H1 (cell line): ENCODE results near the gene PTPN18. TPM values are rescaled to one million over a fixed set of nuclear protein-coding genes. Genes with fewer than 3 reads are reported as not detected.

Experiments
- ASH2L ChIP-seq: fragments of 200-600, 300-600 bp; sonication (generic); IDR thresholded peaks from one replicate; pipeline ENCODE4 v1.7.1; 2017; ENCODE audit warnings: low read length
- BRCA1 ChIP-seq: IDR thresholded peaks from 2 replicates; pipeline ENCODE4 v1.6.1; 2012; ENCODE audit warnings: low read depth, low read length, improper control_type of control experiment
- CTCF ChIP-seq, 3 experiments: IDR thresholded peaks; 1 replicate in 2 of 3; 2 replicates in 1 of 3; pipeline versions ENCODE4 v1.5.1 to v1.6.1; 2011; ENCODE audit warnings: low read length in 3 of 3, mild to moderate bottlenecking in 3 of 3, inconsistent platforms in 2 of 3, low read depth in 1 of 3, moderate library complexity in 1 of 3; ENCODE audit not compliant: insufficient read depth in 1 of 3; ENCODE audit errors: control extremely low read depth in 1 of 3
- GTF2F1 ChIP-seq: IDR thresholded peaks from 2 replicates; pipeline ENCODE4 v1.6.1; 2012; ENCODE audit warnings: low read depth, low read length, improper control_type of control experiment, borderline replicate concordance
- HDAC6 ChIP-seq: IDR thresholded peaks from one replicate; pipeline ENCODE4 v1.7.1; 2012; ENCODE audit warnings: low read depth, mild to moderate bottlenecking, inconsistent platforms, low read length, moderate library complexity
- KDM4A ChIP-seq: IDR thresholded peaks from one replicate; pipeline ENCODE4 v1.7.1; 2012; ENCODE audit warnings: low read depth, mild to moderate bottlenecking, moderate library complexity, low read length, inconsistent platforms; ENCODE audit not compliant: severe bottlenecking
- NANOG ChIP-seq: IDR thresholded peaks from 2 replicates; pipeline ENCODE4 v1.6.1; 2011; ENCODE audit warnings: low read length, low read depth, mild to moderate bottlenecking, inconsistent platforms; ENCODE audit not compliant: insufficient read depth, poor library complexity, severe bottlenecking
- PHF8 ChIP-seq: fragments of 200-600 bp; sonication (generic); conservative IDR thresholded peaks from 2 replicates; pipeline ENCODE4 v1.7.1; 2012; ENCODE audit warnings: low read depth, mild to moderate bottlenecking, inconsistent platforms, low read length, moderate library complexity
- POLR2A ChIP-seq, 2 experiments: IDR thresholded peaks; 1 replicate in 1 of 2; 2 replicates in 1 of 2; pipeline ENCODE4 v1.6.1; 2011; ENCODE audit warnings: low read depth in 2 of 2, low read length in 2 of 2, mild to moderate bottlenecking in 2 of 2; ENCODE audit errors: control extremely low read depth in 1 of 2
- POLR2AphosphoS5 ChIP-seq: IDR thresholded peaks from 2 replicates; pipeline ENCODE4 v1.6.1; 2011; ENCODE audit warnings: low read depth, low read length
- RAD21 ChIP-seq, 2 experiments: IDR thresholded peaks in 1 of 2; conservative IDR thresholded peaks in 1 of 2; 2 replicates each; pipeline ENCODE4 v1.6.1; 2011; ENCODE audit warnings: low read depth in 2 of 2, low read length in 2 of 2, improper control_type of control experiment in 1 of 2, inconsistent platforms in 1 of 2, mild to moderate bottlenecking in 1 of 2, moderate library complexity in 1 of 2
- SIN3A ChIP-seq, 2 experiments: IDR thresholded peaks in 1 of 2; conservative IDR thresholded peaks in 1 of 2; 2 replicates each; pipeline ENCODE4 v1.6.1; 2011 to 2012; ENCODE audit warnings: low read length in 2 of 2, improper control_type of control experiment in 1 of 2, low read depth in 1 of 2, mild to moderate bottlenecking in 1 of 2
- SIRT6 ChIP-seq: IDR thresholded peaks from one replicate; pipeline ENCODE4 v1.7.1; 2012; ENCODE audit warnings: low read length, inconsistent platforms
- SRF ChIP-seq: IDR thresholded peaks from 2 replicates; pipeline ENCODE4 v1.6.1; 2011; ENCODE audit warnings: mild to moderate bottlenecking, low read depth, low read length, moderate library complexity
- TBP ChIP-seq: IDR thresholded peaks from 2 replicates; pipeline ENCODE4 v1.6.1; 2011; ENCODE audit warnings: low read depth, low read length, improper control_type of control experiment
- USF2 ChIP-seq: IDR thresholded peaks from 2 replicates; pipeline ENCODE4 v1.6.1; 2011; ENCODE audit warnings: low read length, improper control_type of control experiment
- YY1 ChIP-seq: IDR thresholded peaks from 2 replicates; pipeline ENCODE4 v1.6.1; 2011; ENCODE audit warnings: low read depth, mild to moderate bottlenecking, low read length
- polyA plus RNA-seq, 7 experiments: library from polyadenylated mRNA; depleted of rRNA in 3 of 7; stranded (reverse) in 5 of 7; unstranded in 2 of 7; fragments of >200 nt in 5 of 7; fragments of 200-250 nt in 2 of 7; gene quantifications; 1 replicate in 5 of 7; 2 replicates in 1 of 7; 4 replicates in 1 of 7; pipeline versions ENCODE4 v1.2.1 to v1.2.3, GENCODE V29; 2011 to 2013; ENCODE audit warnings: missing spikeins in 2 of 7, mixed read lengths in 2 of 7
- total RNA-seq: library from RNA; stranded (reverse); fragmentation: NEBNext Ultra II Directional; extraction: Animal tissue kit (Norgen Biotek cat#: 25700); gene quantifications from 2 replicates; pipeline ENCODE4 v1.2.1, GENCODE V29; 2021

PTPN18 gene
- total and polyA plus RNA-seq, 2 of the 8 experiments (the other 6 are each of a cell fraction or from before 2014, with no cell fraction given): 13.2 to 14.7 TPM

- TF ChIP-seq CTCF (IDR thresholded peaks at IDR 0.05; ENCODE audit: control extremely low read depth in 1 of 3, insufficient read depth in 1 of 3, low read depth in 1 of 3, low read length in 3 of 3) (peak; percentile 13 to 32 (median 29)), SIRT6 (no peak), KDM4A (peak; percentile 68), BRCA1 (no peak), TBP (peak; percentile 48), SIN3A (conservative IDR thresholded peaks at IDR 0.05 in 1 of 2, IDR thresholded peaks at IDR 0.05 in 1 of 2; ENCODE audit: low read depth in 1 of 2, low read length in 2 of 2) (peak; percentile 80 to 97; a peak in 3 of 4 replicates), YY1 (peak; percentile 100), HDAC6 (no peak), GTF2F1 (no peak), PHF8 (peak; percentile 75; the same call in 1 of the 2 replicates), POLR2AphosphoS5 (peak; percentile 78), NANOG (peak; percentile 7), SRF (0 out of 2 replicates have a peak, but pooled peaks have one; percentile 39), ASH2L (peak; percentile 85), POLR2A (IDR thresholded peaks at IDR 0.05; ENCODE audit: control extremely low read depth in 1 of 2, low read depth in 2 of 2, low read length in 2 of 2) (peak; percentile 7 to 61; a peak in 1 of 3 replicates), RAD21 (IDR thresholded peaks at IDR 0.05 in 1 of 2, conservative IDR thresholded peaks at IDR 0.05 in 1 of 2; ENCODE audit: low read depth in 2 of 2, low read length in 2 of 2) (peak; percentile 16 to 37; a peak in 2 of 4 replicates), USF2 (peak; percentile 86)
These were observed 13.2 kb upstream of the PTPN18 start, which contains the start of gene IMP4 (continued) for GRCh38 chr2:130342533-130343275.
